Common myeloid progenitor, CD34-positive (primary cell): ENCODE results near the gene INPPL1.

Source experiments
- CTCF ChIA-PET: fragments of 350-600 bp; sonication (Branson Sonifier 250); formaldehyde crosslinking; loops from one replicate; lab custom pipeline; 2021; ENCODE audit warnings: antibody characterized with exemption; lab: Charles Lee
- POLR2A ChIA-PET: fragments of 350-600 bp; sonication (Branson Sonifier 250); formaldehyde crosslinking; loops from one replicate; lab custom pipeline; 2021; ENCODE audit warnings: antibody characterized with exemption; lab: Charles Lee
- DNase-seq, 3 donors: peaks; one replicate each; pipeline versions ENCODE4 v3.0.0 to v3.0.0-alpha.2; 2013
- H3K27ac ChIP-seq, 2 experiments: 1 replicate in 1 of 2; 2 replicates in 1 of 2; pipeline ENCODE4 v1.7.0; 2013; ENCODE audit warnings: inconsistent platforms in 2 of 2, low read length in 2 of 2, mild to moderate bottlenecking in 2 of 2, low read depth in 1 of 2, moderate library complexity in 1 of 2; ENCODE audit not compliant: severe bottlenecking in 2 of 2, insufficient read depth in 1 of 2, poor library complexity in 1 of 2
- H3K27me3 ChIP-seq, 5 experiments: replicated peaks in 2 of 5; 1 replicate in 3 of 5; 2 replicates in 2 of 5; pipeline versions ENCODE4 v1.6.1 to v1.7.0; 2013; ENCODE audit warnings: low read length in 4 of 5, mild to moderate bottlenecking in 2 of 5, moderate library complexity in 2 of 5, inconsistent platforms in 1 of 5; ENCODE audit not compliant: insufficient read depth in 5 of 5, control insufficient read depth in 4 of 5
- H3K36me3 ChIP-seq, 4 experiments: 1 replicate in 2 of 4; 2 replicates in 2 of 4; pipeline versions ENCODE4 v1.6.1 to v1.7.0; 2013; ENCODE audit warnings: low read length in 3 of 4, control low read depth in 1 of 4, mild to moderate bottlenecking in 1 of 4; ENCODE audit not compliant: control insufficient read depth in 4 of 4, insufficient read depth in 4 of 4
- H3K4me1 ChIP-seq, 4 experiments: 1 replicate in 3 of 4; 2 replicates in 1 of 4; pipeline versions ENCODE4 v1.6.1 to v1.7.1; 2013; ENCODE audit warnings: low read length in 3 of 4, mild to moderate bottlenecking in 3 of 4, control low read depth in 1 of 4, inconsistent platforms in 1 of 4, moderate library complexity in 1 of 4; ENCODE audit not compliant: control insufficient read depth in 4 of 4, insufficient read depth in 4 of 4; ENCODE audit errors: control extremely low read depth in 1 of 4
- H3K4me3 ChIP-seq, 7 experiments: 1 replicate in 4 of 7; 2 replicates in 3 of 7; pipeline versions ENCODE4 v1.5.1 to v1.7.0; 2013; ENCODE audit warnings: mild to moderate bottlenecking in 7 of 7, low read length in 6 of 7, moderate library complexity in 6 of 7, inconsistent platforms in 2 of 7, low read depth in 2 of 7, control low read depth in 1 of 7; ENCODE audit not compliant: insufficient read depth in 4 of 7, control insufficient read depth in 1 of 7; ENCODE audit errors: extremely low read depth in 1 of 7
- H3K9me3 ChIP-seq, 5 experiments: 1 replicate in 4 of 5; 2 replicates in 1 of 5; pipeline versions ENCODE4 v1.6.1 to v1.7.1; 2013; ENCODE audit warnings: low read length in 4 of 5, mild to moderate bottlenecking in 2 of 5, inconsistent platforms in 1 of 5, low read depth in 1 of 5, moderate library complexity in 1 of 5; ENCODE audit not compliant: control insufficient read depth in 4 of 5, insufficient read depth in 2 of 5; ENCODE audit errors: control extremely low read depth in 1 of 5
- WGBS: methylation state at CpG from one replicate; pipeline ENCODE4 v1.1.5; 2013; ENCODE audit not compliant: insufficient coverage; 5-methylcytosine and 5-hydroxymethylcytosine counted together

INPPL1 gene

DNA sequence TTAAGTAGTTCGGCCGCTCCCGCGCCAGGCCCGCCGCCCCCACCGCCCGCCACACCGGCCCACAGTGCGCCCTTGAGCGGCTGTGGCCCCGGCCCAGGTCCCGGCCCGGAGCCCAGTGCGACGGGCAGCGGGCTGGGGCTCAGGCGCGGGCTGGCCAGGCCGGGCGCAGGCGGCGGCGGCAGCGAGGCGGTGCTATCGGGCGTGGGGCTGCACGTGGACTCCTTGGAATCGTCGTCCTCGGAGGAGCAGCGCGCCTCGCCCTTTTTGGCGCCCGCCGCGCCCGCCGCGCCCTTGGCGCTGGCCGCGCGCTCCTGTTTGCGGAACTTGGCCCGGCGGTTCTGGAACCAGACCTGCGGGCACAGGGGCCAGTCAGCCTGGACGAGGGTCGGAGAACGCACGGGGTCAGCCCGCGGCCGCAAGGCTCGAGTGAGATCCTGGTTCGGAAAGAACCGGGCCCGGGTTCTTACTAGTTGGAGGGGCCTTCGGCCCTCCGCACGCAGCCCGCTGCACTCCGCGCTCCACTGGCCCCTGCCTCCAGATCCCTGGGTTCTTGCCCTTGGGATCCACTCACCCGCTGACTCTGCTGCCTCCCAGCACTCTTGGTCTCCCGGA lies 15.4 kb downstream of the INPPL1 start:
- POLR2A ChIA-PET = no interaction called here
- peaks cover 0 to 71% (median 33%) of the 10 kb centered on the region in 5 experiments for H3K27me3 ChIP-seq

DNA sequence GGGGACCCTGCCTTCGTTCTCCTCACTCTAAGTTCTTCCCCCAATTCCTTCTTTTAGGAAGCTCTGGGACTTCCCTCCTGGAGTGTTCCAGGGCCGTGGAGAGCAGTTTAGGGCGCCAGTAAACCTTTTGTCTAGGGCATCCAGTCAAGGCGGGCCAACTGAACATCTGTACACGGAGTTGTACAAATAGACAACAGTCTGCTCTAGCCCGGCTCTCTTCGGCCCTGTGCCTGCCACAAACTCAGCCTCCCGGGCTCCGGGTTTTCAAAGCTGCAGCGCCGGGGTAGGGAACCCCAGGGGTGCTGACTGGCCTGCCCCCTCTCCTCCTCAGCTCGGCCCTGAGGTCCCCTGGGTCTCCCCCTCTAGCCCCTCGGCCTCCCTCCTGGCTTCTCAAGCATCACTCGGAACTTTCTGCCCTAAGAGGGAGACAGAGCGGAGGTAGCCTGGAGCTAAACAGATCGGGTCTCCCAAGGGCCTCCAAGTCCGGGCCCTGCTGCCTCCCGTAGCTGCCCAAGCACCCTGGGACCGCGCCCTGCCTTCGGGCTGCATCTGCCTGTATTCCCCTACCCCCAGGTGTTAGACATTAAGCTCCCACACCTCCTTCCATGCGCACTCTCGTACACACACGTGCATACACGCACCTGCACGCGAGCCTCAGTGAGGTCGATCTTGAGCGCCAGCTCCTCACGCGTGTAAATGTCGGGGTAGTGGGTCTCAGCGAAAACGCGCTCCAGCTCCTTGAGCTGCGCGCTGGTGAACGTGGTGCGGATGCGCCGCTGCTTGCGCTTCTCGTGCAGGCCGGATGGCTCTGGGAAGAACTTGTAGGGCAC lies 16.1 kb downstream of the INPPL1 start:
- peak in 2 of 3 donors; percentile 31 to 37 for DNase-seq
- CTCF ChIA-PET = interaction anchor here (0.9 to 1.7 kb wide), 6 partner anchors 8 to 190 kb away, joined by 3 to 6 read pairs (median 4); no protein-coding TSS in a partner anchor

More for the DNA sequence above, 15.4 kb downstream of the INPPL1 start:
- H3K4me1 ChIP-seq = peaks cover 0 to 30% (median 20%) of the 10 kb centered on the region in 4 experiments
- peak overlapping the region in 4 of 7 experiments; percentile 31 to 52 (median 42) for H3K4me3 ChIP-seq
- peak in 2 of 3 donors; percentile 29 to 53 for DNase-seq
- H3K9me3 ChIP-seq = peaks cover 0 to 6% (median 0%) of the 10 kb centered on the region in 5 experiments
- CTCF ChIA-PET = interaction anchor here (1.3 to 1.7 kb wide), 4 partner anchors 9 to 191 kb away, joined by 3 to 6 read pairs (median 4); no protein-coding TSS in a partner anchor
- H3K36me3 ChIP-seq = peaks cover 0 to 35% (median 26%) of the 10 kb centered on the region in 4 experiments
- H3K27ac ChIP-seq = no peak overlapping the region
- 3% methylated on average over 39 of the region's 69 CpGs for WGBS

GRCh38 chr11:72241291-72241781 lies 16.8 kb downstream of the INPPL1 start:
- DNase-seq = no peak
- H3K27me3 ChIP-seq = peaks cover 0 to 84% (median 43%) of the 10 kb centered on the region in 5 experiments
- H3K9me3 ChIP-seq = peaks cover 0 to 6% (median 0%) of the 10 kb centered on the region in 5 experiments
- 23% methylated on average over 7 of the region's 20 CpGs for WGBS
- CTCF ChIA-PET = interaction anchor here (0.9 to 1.7 kb wide), 6 partner anchors 8 to 190 kb away, joined by 3 to 6 read pairs (median 4); no protein-coding TSS in a partner anchor
- POLR2A ChIA-PET = no interaction called here
- H3K27ac ChIP-seq = no peak overlapping the region
- H3K4me3 ChIP-seq = peak overlapping the region in 1 of 7 experiments; percentile 50
- H3K4me1 ChIP-seq = peaks cover 0 to 30% (median 19%) of the 10 kb centered on the region in 4 experiments
- peaks cover 0 to 23% (median 16%) of the 10 kb centered on the region in 4 experiments for H3K36me3 ChIP-seq

More for the DNA sequence above, 16.1 kb downstream of the INPPL1 start:
- Histone ChIP-seq H3K9me3 (peaks cover 0 to 6% (median 0%) of the 10 kb centered on the region in 5 experiments), H3K36me3 (peaks cover 0 to 28% (median 19%) of the 10 kb centered on the region in 4 experiments), H3K27ac (no peak overlapping the region), H3K4me1 (peaks cover 0 to 30% (median 19%) of the 10 kb centered on the region in 4 experiments), H3K4me3 (peak overlapping the region in 4 of 7 experiments; percentile 23 to 50 (median 42)), H3K27me3 (peaks cover 0 to 78% (median 39%) of the 10 kb centered on the region in 5 experiments)
- POLR2A ChIA-PET = no interaction called here
- WGBS = 2% methylated on average over 30 of the region's 44 CpGs

DNA sequence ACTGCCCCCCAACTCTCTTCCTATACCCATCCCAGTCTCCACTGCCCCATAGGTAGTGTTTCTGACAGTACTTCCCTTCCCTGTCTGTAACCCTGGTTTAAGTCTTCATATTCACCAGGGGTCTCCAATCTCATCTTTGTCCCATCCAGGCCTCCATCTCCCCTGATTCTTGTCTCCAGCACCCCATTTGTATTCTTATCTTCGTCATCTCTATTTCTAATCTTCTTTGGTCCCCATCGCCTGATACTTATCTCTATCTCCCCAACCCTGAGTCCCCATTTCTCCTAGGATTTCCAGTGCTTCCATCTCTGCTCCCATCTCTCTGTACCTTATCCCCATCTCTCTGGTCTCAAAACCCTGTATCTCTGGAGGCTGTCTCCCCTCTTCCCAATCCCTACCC lies 17.6 kb downstream of the INPPL1 start:
- CTCF ChIA-PET = no interaction called here
- Histone ChIP-seq H3K27ac (no peak overlapping the region), H3K4me1 (peaks cover 0 to 30% (median 19%) of the 10 kb centered on the region in 4 experiments), H3K9me3 (peaks cover 0 to 6% (median 0%) of the 10 kb centered on the region in 5 experiments), H3K36me3 (peaks cover 0 to 15% (median 10%) of the 10 kb centered on the region in 4 experiments), H3K27me3 (peaks cover 8 to 92% (median 49%) of the 10 kb centered on the region in 5 experiments), H3K4me3 (no peak overlapping the region)
- DNase-seq = no peak
- 96% methylated on average over 2 of the region's 2 CpGs for WGBS
- POLR2A ChIA-PET = no interaction called here

DNA sequence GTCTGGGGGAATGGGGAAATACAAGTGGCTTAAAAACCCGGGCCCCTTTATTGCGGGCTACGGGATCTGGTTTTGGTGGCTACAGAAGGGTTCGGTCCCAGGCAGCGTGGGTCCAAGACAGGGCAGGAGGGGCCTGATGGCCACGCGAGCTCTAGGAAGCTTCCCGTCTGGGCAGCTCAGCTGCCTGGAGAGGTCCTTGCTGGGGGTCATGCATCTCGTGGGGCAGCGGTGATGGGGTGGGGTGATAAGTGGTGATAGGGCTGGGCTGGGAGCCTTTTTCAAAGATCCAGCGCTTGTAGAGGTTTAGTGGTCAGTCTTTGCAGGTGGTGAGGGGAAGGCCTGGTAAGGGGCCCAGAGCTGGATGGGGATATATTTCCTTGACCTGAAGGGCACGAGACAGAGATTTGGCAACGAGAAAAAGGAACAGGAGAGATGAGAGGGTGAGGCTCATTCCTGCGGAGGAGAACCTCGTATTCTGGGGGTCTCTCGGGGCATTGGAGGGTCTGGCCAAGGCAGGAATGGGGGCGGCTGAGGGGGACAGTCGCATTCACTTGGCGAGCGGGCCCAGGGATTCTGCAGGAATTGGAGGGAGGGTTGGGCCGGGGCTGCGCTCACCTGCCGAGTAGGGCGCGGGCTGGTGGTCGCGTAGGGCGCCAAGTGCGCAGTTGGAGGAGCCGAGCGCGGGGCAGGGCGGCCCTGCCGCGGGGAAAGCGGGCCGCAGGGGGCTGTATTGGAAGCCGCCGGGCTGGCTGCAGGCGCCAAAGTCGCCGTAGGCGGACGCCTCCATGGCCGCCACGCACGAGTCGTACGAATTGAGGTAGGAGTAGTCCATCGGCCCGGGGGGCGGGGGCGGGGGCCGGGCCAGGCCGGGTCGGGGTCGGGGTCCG lies 18.8 kb downstream of the INPPL1 start:
- Histone ChIP-seq H3K4me3 (no peak overlapping the region), H3K9me3 (peaks cover 0 to 6% (median 0%) of the 10 kb centered on the region in 5 experiments), H3K27me3 (peaks cover 12 to 99% (median 51%) of the 10 kb centered on the region in 5 experiments), H3K4me1 (peaks cover 0 to 30% (median 19%) of the 10 kb centered on the region in 4 experiments), H3K27ac (no peak overlapping the region), H3K36me3 (peaks cover 0 to 2% (median under 1%) of the 10 kb centered on the region in 4 experiments)
- no peak for DNase-seq
- ChIA-PET CTCF (interaction anchor here (1.5 kb wide), 1 partner anchor 18 kb away, joined by 4 read pairs; no protein-coding TSS in a partner anchor), POLR2A (no interaction called here)
- 18% methylated on average over 56 of the region's 58 CpGs for WGBS

- peaks cover 0 to 28% (median 19%) of the 10 kb centered on the region in 4 experiments for H3K4me1 ChIP-seq
- no peak for DNase-seq
- no peaks in the 10 kb centered on the region for H3K36me3 ChIP-seq
- H3K4me3 ChIP-seq = no peak within 1 kb of the TSS
- peaks cover 12 to 93% (median 52%) of the 10 kb centered on the region in 5 experiments for H3K27me3 ChIP-seq
- 5% methylated on average over 35 of the region's 37 CpGs for WGBS
- H3K9me3 ChIP-seq = peaks cover 0 to 6% (median 0%) of the 10 kb centered on the region in 5 experiments
- ChIA-PET POLR2A (no interaction called here), CTCF (no interaction called here)
- no peak within 1 kb of the TSS for H3K27ac ChIP-seq
Measured at GRCh38 chr11:72244060-72244360, 19.4 kb downstream of the INPPL1 start, which contains the start of gene PHOX2A. PHOX2A (minus strand) TSS chr11:72244176; CDS start chr11:72244004, 172 bp downstream.
